Amygdala (tissue), 56 donors: ENCODE results near the gene PRXL2C.
"Not testable (repeated sequence)": the region's sequence is repeated elsewhere in the genome, so short reads cannot be mapped to it uniquely, and the experiment has no call there.

Experiments used
- DNase-seq, 56 donors: peaks; one replicate each; lab custom pipeline; 2025; lab: John Stamatoyannopoulos, UW

The PRXL2C gene

GRCh38 chr9:96614664-96615063, 40.5 kb downstream of the PRXL2C start:
- not testable (repeated sequence) for DNase-seq

- DNase-seq = peak in 3 of 56 donors; percentile 8 to 31 (median 14)
Measured at GRCh38 chr9:96612966-96613589, 42.0 kb downstream of the PRXL2C start.

- DNase-seq = peak in 54 of 56 donors; percentile 24 to 97 (median 79)
Measured at GRCh38 chr9:96612105-96612965, 42.8 kb downstream of the PRXL2C start.

DNA sequence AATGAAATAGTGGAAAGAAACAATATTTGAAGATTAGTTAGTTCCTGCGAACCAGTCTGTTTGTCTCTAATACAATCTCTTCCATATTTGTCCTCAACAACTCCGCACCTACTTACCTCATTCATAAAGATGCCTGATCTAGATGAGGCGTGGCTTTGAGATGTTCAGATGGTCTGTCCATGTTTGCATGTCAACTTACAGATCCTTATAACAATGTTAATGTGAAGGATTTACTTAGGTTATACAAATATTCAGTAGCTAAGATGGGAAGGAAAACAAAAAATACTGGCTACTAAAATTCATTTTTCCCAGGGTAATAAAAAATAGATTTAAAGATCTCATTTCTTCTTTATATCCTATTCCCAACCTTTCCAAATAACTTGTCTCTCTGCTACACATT, 43.8 kb downstream of the PRXL2C start:
- no peak for DNase-seq

GRCh38 chr9:96609732-96610131, 45.4 kb downstream of the PRXL2C start:
- no peak for DNase-seq

DNA sequence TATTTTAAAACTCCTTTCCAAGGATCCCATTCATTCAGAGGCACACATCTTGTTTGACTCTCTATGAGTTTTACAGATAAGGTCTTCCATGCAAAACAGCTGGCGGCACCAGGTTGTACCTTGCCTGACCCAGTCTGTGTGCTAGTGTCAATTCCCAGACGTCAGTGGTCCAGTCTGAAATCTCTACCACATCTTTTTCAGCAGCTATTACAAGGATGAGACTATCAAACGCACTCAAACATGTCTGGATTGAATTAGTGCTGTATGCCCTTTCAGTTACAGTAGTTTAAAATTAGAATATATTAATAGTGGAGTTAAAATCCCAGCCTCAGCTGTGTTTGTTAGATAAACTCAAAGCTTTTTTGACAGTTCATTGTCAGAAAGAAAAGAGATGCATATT, 47.1 kb downstream of the PRXL2C start:
- no peak for DNase-seq

- DNase-seq = no peak
Measured at GRCh38 chr9:96605328-96605727, 49.8 kb downstream of the PRXL2C start.

- DNase-seq = peak in 3 of 56 donors; percentile 12 to 29 (median 27)
Measured at GRCh38 chr9:96604004-96604319, 51.2 kb downstream of the PRXL2C start.

GRCh38 chr9:96603305-96604003, 51.7 kb downstream of the PRXL2C start:
- no peak for DNase-seq

GRCh38 chr9:96599298-96599697, 55.8 kb downstream of the PRXL2C start:
- DNase-seq = no peak

GRCh38 chr9:96596601-96597111, 58.5 kb downstream of the PRXL2C start:
- DNase-seq = no peak
